Measurements from ENCODE around the gene EMD. TPM values are rescaled to one million over a fixed set of nuclear protein-coding genes. Genes with fewer than 3 reads are reported as not detected.

EMD gene
- total RNA-seq, 2 donors from 2014 or later, result 41.5 to 47.0 TPM

DNA sequence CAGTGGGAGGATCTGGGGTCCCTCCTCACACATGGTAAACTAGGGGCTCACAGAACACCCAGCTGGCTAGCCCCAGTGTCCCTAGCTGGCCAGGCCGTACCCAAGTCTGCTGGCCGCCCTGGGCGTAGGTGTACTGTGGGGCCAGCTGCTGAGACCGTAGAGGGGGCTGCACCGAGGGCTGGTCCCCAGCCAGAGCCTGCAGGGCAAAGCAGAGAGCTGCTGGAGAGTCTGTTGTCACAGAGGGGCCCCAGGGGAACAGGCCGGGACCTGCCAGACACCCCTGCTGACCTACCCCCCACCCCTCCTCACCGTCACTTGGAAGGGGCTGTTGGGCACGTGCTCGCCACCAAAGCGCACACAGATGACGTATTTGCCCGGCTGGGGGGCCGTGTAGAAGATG, 24.6 kb upstream of the EMD start:
- Histone ChIP-seq H3K27me3 (no peaks in the 10 kb centered on the region), H3K27ac (peak overlapping the region in 1 of 2 donors; percentile 7), H3K36me3 (peaks cover 90% of the 10 kb centered on the region), H3K4me3 (no peak overlapping the region), H3K4me1 (peaks cover 0 to 11% of the 10 kb centered on the region in 2 donors), H3K9me3 (no peaks in the 10 kb centered on the region)
- no peak for DNase-seq (ENCODE audit: low spot score)
- TF ChIP-seq, protein P1, sequence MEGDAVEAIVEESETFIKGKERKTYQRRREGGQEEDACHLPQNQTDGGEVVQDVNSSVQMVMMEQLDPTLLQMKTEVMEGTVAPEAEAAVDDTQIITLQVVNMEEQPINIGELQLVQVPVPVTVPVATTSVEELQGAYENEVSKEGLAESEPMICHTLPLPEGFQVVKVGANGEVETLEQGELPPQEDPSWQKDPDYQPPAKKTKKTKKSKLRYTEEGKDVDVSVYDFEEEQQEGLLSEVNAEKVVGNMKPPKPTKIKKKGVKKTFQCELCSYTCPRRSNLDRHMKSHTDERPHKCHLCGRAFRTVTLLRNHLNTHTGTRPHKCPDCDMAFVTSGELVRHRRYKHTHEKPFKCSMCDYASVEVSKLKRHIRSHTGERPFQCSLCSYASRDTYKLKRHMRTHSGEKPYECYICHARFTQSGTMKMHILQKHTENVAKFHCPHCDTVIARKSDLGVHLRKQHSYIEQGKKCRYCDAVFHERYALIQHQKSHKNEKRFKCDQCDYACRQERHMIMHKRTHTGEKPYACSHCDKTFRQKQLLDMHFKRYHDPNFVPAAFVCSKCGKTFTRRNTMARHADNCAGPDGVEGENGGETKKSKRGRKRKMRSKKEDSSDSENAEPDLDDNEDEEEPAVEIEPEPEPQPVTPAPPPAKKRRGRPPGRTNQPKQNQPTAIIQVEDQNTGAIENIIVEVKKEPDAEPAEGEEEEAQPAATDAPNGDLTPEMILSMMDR (IDR thresholded peaks at IDR 0.05), result no peak

DNA sequence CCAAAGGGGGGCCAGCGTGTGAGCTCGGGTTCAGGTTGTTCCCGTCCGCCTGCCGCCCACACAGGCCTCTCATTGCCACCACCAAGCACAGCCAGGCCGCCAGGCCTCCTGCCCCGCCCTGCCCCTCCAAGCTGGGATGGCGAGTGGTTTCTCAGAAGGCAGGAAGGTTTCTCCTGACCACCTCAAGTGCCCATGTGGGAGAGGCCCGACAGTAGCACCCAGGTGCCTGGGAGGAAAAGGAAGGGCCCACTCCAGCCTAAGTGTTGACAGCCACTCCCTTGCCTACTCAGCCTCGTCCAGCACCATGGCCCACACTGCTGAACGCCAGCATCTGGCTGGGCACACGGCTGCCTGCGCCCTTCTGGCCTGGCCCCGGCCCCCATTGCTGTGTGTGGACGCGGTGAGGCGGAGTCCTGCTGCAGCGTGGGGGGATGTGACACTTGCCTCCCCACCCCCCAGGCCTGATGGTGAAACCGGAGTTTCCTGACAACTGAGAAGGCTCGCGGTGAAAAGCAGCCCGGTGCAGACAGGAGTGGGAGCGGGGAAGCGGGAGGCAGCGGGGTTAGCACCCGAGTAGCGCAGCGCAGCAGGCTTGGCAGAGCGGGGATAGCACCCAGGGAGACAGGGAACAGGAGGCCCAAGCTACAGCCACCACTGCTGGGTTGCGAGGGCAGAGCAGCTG, 23.9 kb upstream of the EMD start:
- Histone ChIP-seq H3K4me3 (no peak overlapping the region), H3K4me1 (peaks cover 0 to 18% of the 10 kb centered on the region in 2 donors), H3K27ac (peak overlapping the region in 1 of 2 donors; percentile 28), H3K9me3 (no peaks in the 10 kb centered on the region), H3K36me3 (peaks cover 92% of the 10 kb centered on the region), H3K27me3 (no peaks in the 10 kb centered on the region)
- DNase-seq (ENCODE audit: low spot score), result no peak
- TF ChIP-seq, protein P1 (IDR thresholded peaks at IDR 0.05), result no peak

DNA sequence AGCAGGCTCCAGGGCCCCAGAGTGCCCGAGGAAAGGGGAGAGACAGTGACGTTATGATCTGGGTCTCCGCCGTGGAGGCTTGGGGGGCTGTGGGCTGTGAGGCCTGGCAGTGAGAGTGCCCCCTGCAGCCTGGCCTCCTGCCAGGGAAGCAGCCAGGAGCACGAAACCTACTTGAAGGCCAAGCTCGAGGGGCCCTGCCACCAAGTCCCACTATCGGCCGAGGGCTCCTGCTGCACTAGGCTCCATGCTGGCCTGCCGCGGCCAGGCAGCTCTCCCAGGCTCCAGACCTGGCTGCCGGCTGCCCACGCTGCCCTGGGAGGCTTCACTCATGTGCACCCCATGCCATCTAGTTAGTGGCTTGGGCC, 23.3 kb upstream of the EMD start:
- Histone ChIP-seq H3K4me3 (no peak overlapping the region), H3K36me3 (peaks cover 92% of the 10 kb centered on the region), H3K9me3 (no peaks in the 10 kb centered on the region), H3K27me3 (no peaks in the 10 kb centered on the region), H3K4me1 (peaks cover 0 to 18% of the 10 kb centered on the region in 2 donors), H3K27ac (peak overlapping the region in 1 of 2 donors; percentile 28)
- no peak for DNase-seq (ENCODE audit: low spot score)
- TF ChIP-seq, protein P1 (IDR thresholded peaks at IDR 0.05), result no peak

DNA sequence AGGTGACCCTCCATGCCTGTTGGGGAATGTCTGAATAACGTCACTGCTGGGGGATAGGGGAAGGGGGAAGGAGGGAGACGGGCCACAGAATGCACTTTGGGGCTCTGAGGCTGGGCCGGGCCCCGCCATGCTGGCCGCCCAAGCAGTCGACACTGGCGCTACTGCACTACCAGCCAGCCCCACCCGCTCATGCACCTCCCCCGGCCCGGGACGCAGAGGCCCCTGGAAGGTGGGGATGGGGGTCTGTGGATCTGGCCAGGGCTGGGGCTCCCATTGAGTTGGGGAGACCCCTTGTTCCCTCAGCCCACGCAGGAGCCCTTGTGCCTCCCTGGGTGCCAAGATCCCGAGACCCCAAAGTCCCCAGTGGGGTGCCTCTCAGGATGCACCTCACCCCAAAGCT, 22.5 kb upstream of the EMD start:
- Histone ChIP-seq H3K27me3 (no peaks in the 10 kb centered on the region), H3K9me3 (no peaks in the 10 kb centered on the region), H3K4me1 (peaks cover 0 to 18% of the 10 kb centered on the region in 2 donors), H3K36me3 (peaks cover 90% of the 10 kb centered on the region), H3K27ac (peak overlapping the region in 1 of 2 donors; percentile 28), H3K4me3 (no peak overlapping the region)
- TF ChIP-seq, protein P1 (IDR thresholded peaks at IDR 0.05), result no peak
- DNase-seq (ENCODE audit: low spot score), result no peak

DNA sequence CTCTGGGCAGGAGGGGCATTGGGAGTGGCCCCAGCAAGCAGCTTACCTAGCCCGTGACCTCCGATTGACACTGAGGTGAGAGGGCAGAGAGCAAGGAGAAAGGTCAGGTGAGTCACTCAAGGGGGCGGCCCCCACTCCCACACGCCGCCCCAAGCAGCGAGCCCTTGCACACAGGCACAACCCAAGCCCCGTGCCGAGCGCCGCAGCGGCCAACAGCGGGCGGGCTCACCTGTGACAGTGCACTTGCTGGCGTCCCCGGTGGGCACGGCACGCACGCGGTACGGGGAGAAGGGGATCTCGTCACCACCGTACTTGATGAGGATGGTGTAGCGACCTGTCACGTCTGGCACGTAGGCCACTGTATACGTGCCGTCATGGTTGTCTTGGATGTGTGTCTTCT, 21.9 kb upstream of the EMD start:
- H3K27ac ChIP-seq, result no peak overlapping the region
- H3K9me3 ChIP-seq, result no peaks in the 10 kb centered on the region
- H3K4me1 ChIP-seq, result peaks cover 0 to 18% of the 10 kb centered on the region in 2 donors
- TF ChIP-seq, protein P1 (IDR thresholded peaks at IDR 0.05), result no peak
- peaks cover 90% of the 10 kb centered on the region for H3K36me3 ChIP-seq
- H3K4me3 ChIP-seq, result no peak overlapping the region
- no peaks in the 10 kb centered on the region for H3K27me3 ChIP-seq
- DNase-seq (ENCODE audit: low spot score), result no peak

DNA sequence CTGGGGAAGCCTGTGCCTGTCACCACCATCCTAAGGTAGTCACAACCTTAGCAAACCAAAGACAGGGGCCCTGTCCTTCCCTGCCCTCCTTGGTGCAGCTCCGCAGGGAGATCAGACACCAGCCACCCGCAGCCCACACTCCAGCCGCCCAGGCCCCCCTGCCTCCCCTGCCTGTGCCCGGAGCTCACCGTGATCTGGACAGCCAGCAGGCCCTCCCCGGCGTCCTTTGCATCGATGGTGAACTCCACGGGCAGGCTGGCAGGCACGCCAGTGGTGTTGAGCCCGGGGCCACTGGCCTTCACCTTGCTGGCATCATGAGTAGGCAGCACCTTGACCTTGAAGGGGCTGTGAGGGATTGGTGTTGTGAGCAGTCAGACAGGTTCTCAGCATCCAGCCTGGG, 21.1 kb upstream of the EMD start:
- Histone ChIP-seq H3K36me3 (peaks cover 90% of the 10 kb centered on the region), H3K9me3 (no peaks in the 10 kb centered on the region), H3K4me3 (no peak overlapping the region), H3K4me1 (peaks cover 0 to 18% of the 10 kb centered on the region in 2 donors), H3K27me3 (no peaks in the 10 kb centered on the region), H3K27ac (peak overlapping the region in 1 of 2 donors; percentile 46)
- no peak for DNase-seq (ENCODE audit: low spot score)
- TF ChIP-seq, protein P1 (IDR thresholded peaks at IDR 0.05), result no peak
